ENCODE results near the gene EGFLAM. TPM values are rescaled to one million over a fixed set of nuclear protein-coding genes. Genes with fewer than 3 reads are reported as not detected.
"Not testable (repeated sequence)": the region's sequence is repeated elsewhere in the genome, so short reads cannot be mapped to it uniquely, and the experiment has no call there.

The EGFLAM gene
- total RNA-seq, 1 donor from 2014 or later, result 0.12 TPM

- Mint-ChIP-seq H3K27ac (ENCODE audit: unreplicated experiment) (no peak overlapping the region), H3K27me3 (ENCODE audit: low read depth) (no peaks in the 10 kb centered on the region), H3K4me1 (ENCODE audit: low read depth) (peaks cover 11% of the 10 kb centered on the region), H3K9me3 (ENCODE audit: low read depth) (no peaks in the 10 kb centered on the region), H3K4me3 (ENCODE audit: unreplicated experiment) (no peak overlapping the region), H3K36me3 (ENCODE audit: low read depth) (no peaks in the 10 kb centered on the region)
- no peak for DNase-seq (ENCODE audit: low spot score)
- TF ChIP-seq, protein P1, sequence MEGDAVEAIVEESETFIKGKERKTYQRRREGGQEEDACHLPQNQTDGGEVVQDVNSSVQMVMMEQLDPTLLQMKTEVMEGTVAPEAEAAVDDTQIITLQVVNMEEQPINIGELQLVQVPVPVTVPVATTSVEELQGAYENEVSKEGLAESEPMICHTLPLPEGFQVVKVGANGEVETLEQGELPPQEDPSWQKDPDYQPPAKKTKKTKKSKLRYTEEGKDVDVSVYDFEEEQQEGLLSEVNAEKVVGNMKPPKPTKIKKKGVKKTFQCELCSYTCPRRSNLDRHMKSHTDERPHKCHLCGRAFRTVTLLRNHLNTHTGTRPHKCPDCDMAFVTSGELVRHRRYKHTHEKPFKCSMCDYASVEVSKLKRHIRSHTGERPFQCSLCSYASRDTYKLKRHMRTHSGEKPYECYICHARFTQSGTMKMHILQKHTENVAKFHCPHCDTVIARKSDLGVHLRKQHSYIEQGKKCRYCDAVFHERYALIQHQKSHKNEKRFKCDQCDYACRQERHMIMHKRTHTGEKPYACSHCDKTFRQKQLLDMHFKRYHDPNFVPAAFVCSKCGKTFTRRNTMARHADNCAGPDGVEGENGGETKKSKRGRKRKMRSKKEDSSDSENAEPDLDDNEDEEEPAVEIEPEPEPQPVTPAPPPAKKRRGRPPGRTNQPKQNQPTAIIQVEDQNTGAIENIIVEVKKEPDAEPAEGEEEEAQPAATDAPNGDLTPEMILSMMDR (IDR thresholded peaks at IDR 0.05), result no peak
Measured at GRCh38 chr5:38331831-38332230, 73.5 kb downstream of the EGFLAM start.

DNA sequence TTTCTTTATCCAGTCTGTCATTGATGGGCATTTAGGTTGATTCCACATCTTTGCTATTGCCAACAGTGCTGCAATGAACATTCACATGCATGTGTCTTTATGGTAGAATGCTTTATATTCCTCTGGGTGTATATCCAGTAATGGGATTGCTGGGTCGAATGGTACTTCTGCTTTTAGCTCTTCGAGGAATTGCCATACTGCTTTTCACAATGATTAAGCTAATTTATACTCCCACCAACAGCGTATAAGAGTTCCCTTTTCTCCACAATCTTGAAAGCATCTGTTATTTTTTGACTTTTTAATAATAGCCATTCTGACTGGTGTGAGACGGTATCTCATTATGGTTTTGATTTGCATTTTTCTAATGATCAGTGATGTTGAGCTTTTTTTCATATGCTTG is 74.8 kb downstream of the EGFLAM start:
- not testable (repeated sequence) for H3K27me3 Mint-ChIP-seq (ENCODE audit: low read depth); H3K36me3 Mint-ChIP-seq (ENCODE audit: low read depth); H3K9me3 Mint-ChIP-seq (ENCODE audit: low read depth); H3K4me3 Mint-ChIP-seq (ENCODE audit: unreplicated experiment); H3K27ac Mint-ChIP-seq (ENCODE audit: unreplicated experiment); DNase-seq (ENCODE audit: low spot score)
- H3K4me1 Mint-ChIP-seq (ENCODE audit: low read depth), result peaks cover 18% of the 10 kb centered on the region

GRCh38 chr5:38338455-38338854 is 80.1 kb downstream of the EGFLAM start:
- H3K9me3 Mint-ChIP-seq (ENCODE audit: low read depth), result no peaks in the 10 kb centered on the region
- TF ChIP-seq, protein P1 (IDR thresholded peaks at IDR 0.05), result no peak
- DNase-seq (ENCODE audit: low spot score), result no peak
- H3K27ac Mint-ChIP-seq (ENCODE audit: unreplicated experiment), result no peak overlapping the region
- peaks cover 33% of the 10 kb centered on the region for H3K4me1 Mint-ChIP-seq (ENCODE audit: low read depth)
- no peaks in the 10 kb centered on the region for H3K36me3 Mint-ChIP-seq (ENCODE audit: low read depth)
- peaks cover 3% of the 10 kb centered on the region for H3K27me3 Mint-ChIP-seq (ENCODE audit: low read depth)
- H3K4me3 Mint-ChIP-seq (ENCODE audit: unreplicated experiment), result no peak overlapping the region

- Mint-ChIP-seq H3K4me1 (ENCODE audit: low read depth) (peaks cover 33% of the 10 kb centered on the region), H3K9me3 (ENCODE audit: low read depth) (no peaks in the 10 kb centered on the region), H3K27me3 (ENCODE audit: low read depth) (peaks cover 3% of the 10 kb centered on the region), H3K4me3 (ENCODE audit: unreplicated experiment) (no peak overlapping the region), H3K36me3 (ENCODE audit: low read depth) (no peaks in the 10 kb centered on the region), H3K27ac (ENCODE audit: unreplicated experiment) (peak overlapping the region; percentile 47)
- TF ChIP-seq, protein P1 (IDR thresholded peaks at IDR 0.05), result no peak
- no peak for DNase-seq (ENCODE audit: low spot score)
Measured at GRCh38 chr5:38339446-38339845, 81.1 kb downstream of the EGFLAM start.

GRCh38 chr5:38341056-38341455 is 82.7 kb downstream of the EGFLAM start:
- Mint-ChIP-seq H3K4me1 (ENCODE audit: low read depth) (peaks cover 33% of the 10 kb centered on the region), H3K27me3 (ENCODE audit: low read depth) (peaks cover 3% of the 10 kb centered on the region), H3K36me3 (ENCODE audit: low read depth) (no peaks in the 10 kb centered on the region), H3K27ac (ENCODE audit: unreplicated experiment) (peak overlapping the region; percentile 87), H3K4me3 (ENCODE audit: unreplicated experiment) (no peak overlapping the region), H3K9me3 (ENCODE audit: low read depth) (no peaks in the 10 kb centered on the region)
- DNase-seq (ENCODE audit: low spot score), result no peak
- TF ChIP-seq, protein P1 (IDR thresholded peaks at IDR 0.05), result no peak

DNA sequence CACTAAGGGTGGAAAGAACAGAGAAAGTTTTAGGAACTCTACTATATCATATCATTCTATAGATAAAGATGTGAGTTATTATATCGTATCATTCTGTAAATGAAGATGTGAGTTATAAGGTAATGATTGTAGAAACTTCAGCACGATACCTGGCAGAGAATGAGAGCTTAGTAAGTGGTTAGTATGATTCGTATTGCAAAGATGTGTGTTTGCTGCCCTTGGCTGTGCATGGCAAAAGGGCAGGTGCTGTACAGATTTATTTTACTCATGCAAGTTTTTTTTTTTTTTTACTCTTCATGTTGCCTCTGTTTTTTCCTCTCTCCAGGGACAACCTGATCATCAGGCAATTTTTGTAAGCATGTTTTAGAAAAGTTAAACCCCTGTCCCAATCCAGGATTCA is 83.3 kb downstream of the EGFLAM start:
- peaks cover 2% of the 10 kb centered on the region for H3K9me3 Mint-ChIP-seq (ENCODE audit: low read depth)
- H3K4me3 Mint-ChIP-seq (ENCODE audit: unreplicated experiment), result no peak overlapping the region
- no peak for DNase-seq (ENCODE audit: low spot score)
- H3K27ac Mint-ChIP-seq (ENCODE audit: unreplicated experiment), result peak overlapping the region; percentile 87
- H3K27me3 Mint-ChIP-seq (ENCODE audit: low read depth), result peaks cover 3% of the 10 kb centered on the region
- TF ChIP-seq, protein P1 (IDR thresholded peaks at IDR 0.05), result no peak
- no peaks in the 10 kb centered on the region for H3K36me3 Mint-ChIP-seq (ENCODE audit: low read depth)
- H3K4me1 Mint-ChIP-seq (ENCODE audit: low read depth), result peaks cover 35% of the 10 kb centered on the region
